WTC11 (cell line): ENCODE results near the gene MESP1.

ENCODE experiments used
- CREM ChIP-seq: sonication (generic); formaldehyde crosslinking; IDR thresholded peaks from 2 replicates; pipeline ENCODE4 v1.8.1; 2022; ENCODE audit warnings: mild to moderate bottlenecking, missing genetic modification reagents, moderate library complexity
- CTCF ChIP-seq: fragments of 200-600 bp; IDR thresholded peaks from 2 replicates; pipeline ENCODE4 v1.8.0; 2022; ENCODE audit warnings: antibody characterized with exemption
- ESRRA ChIP-seq: sonication (generic); formaldehyde crosslinking; IDR thresholded peaks from 2 replicates; pipeline ENCODE4 v1.8.1; 2022; ENCODE audit warnings: mild to moderate bottlenecking, missing genetic modification reagents, borderline replicate concordance
- GABPB1 ChIP-seq: sonication (generic); formaldehyde crosslinking; IDR thresholded peaks from 2 replicates; pipeline ENCODE4 v1.8.1; 2023; ENCODE audit warnings: mild to moderate bottlenecking, missing genetic modification reagents
- JAZF1 ChIP-seq: fragments of 250-450 bp; sonication (Bioruptor Pico); IDR thresholded peaks from 2 replicates; pipeline ENCODE4 v1.9.0; 2021; ENCODE audit warnings: moderate library complexity, mild to moderate bottlenecking, inconsistent platforms
- RELA ChIP-seq: sonication (generic); formaldehyde crosslinking; IDR thresholded peaks from 2 replicates; pipeline ENCODE4 v1.8.1; 2022; ENCODE audit warnings: missing genetic modification reagents, mild to moderate bottlenecking, borderline replicate concordance
- SMAD4 ChIP-seq: sonication (generic); formaldehyde crosslinking; IDR thresholded peaks from 2 replicates; pipeline ENCODE4 v1.8.0; 2022; ENCODE audit warnings: mild to moderate bottlenecking, missing genetic modification reagents
- TEAD4 ChIP-seq: sonication (generic); formaldehyde crosslinking; IDR thresholded peaks from 2 replicates; pipeline ENCODE4 v1.8.0; 2022; ENCODE audit warnings: mild to moderate bottlenecking, missing genetic modification reagents

- TF ChIP-seq CTCF (no peak), ESRRA (no peak), SMAD4 (CRISPR knock-in tag) (no peak), JAZF1 (no peak), RELA (CRISPR knock-in tag) (no peak), GABPB1 (CRISPR knock-in tag) (no peak), CREM (no peak), TEAD4 (CRISPR knock-in tag) (no peak)
Measured at GRCh38 chr15:89765694-89766093, 14.6 kb upstream of the MESP1 start.
